Neural cell (in vitro differentiated cells): ENCODE data around the gene PSMA2. TPM values are rescaled to one million over a fixed set of nuclear protein-coding genes. Genes with fewer than 3 reads are reported as not detected.

Source experiments
- H2AFZ ChIP-seq: fragments of 200-600, 300-800 bp; sonication (generic), shearing (Covaris generic); 2 replicates; pipeline ENCODE4 v1.6.0; 2014; ENCODE audit warnings: low read depth, mild to moderate bottlenecking, antibody characterized with exemption, low read length, moderate library complexity
- H3F3A ChIP-seq: fragments of 200-600 bp; shearing (Covaris generic); 2 replicates; pipeline ENCODE4 v1.6.1; 2016; ENCODE audit warnings: mild to moderate bottlenecking, moderate library complexity, mixed read lengths, antibody characterized with exemption, low read length; ENCODE audit not compliant: insufficient read depth, poor library complexity, severe bottlenecking
- H3K27ac ChIP-seq: fragments of 200-600, 300-800 bp; sonication (generic), shearing (Covaris generic); 2 replicates; pipeline ENCODE4 v1.5.1; 2014; ENCODE audit warnings: mild to moderate bottlenecking, low read length, moderate library complexity
- H3K27me3 ChIP-seq: fragments of 300-800, 200-600 bp; sonication (generic), shearing (Covaris generic); 2 replicates; pipeline ENCODE4 v1.6.0; 2014; ENCODE audit warnings: mild to moderate bottlenecking, low read depth, low read length, moderate library complexity; ENCODE audit not compliant: insufficient read depth
- H3K36me3 ChIP-seq: fragments of 300-800, 200-600 bp; sonication (generic), shearing (Covaris generic); 2 replicates; pipeline ENCODE4 v1.5.1; 2014; ENCODE audit warnings: mild to moderate bottlenecking, antibody characterized with exemption, low read length, moderate library complexity; ENCODE audit not compliant: insufficient read depth
- H3K4me2 ChIP-seq: fragments of 300-800, 200-600 bp; sonication (generic), shearing (Covaris generic); 2 replicates; pipeline ENCODE4 v1.6.0; 2014; ENCODE audit warnings: mild to moderate bottlenecking, low read length
- H3K4me3 ChIP-seq: fragments of 300-800, 200-600 bp; sonication (generic), shearing (Covaris generic); 2 replicates; pipeline ENCODE4 v1.5.1; 2014; ENCODE audit warnings: mild to moderate bottlenecking, low read length, moderate library complexity
- H3K79me2 ChIP-seq: fragments of 200-600 bp; shearing (Covaris generic); replicated peaks from 2 replicates; pipeline ENCODE4 v1.6.0; 2014; ENCODE audit warnings: mild to moderate bottlenecking, low read length, moderate library complexity; ENCODE audit not compliant: insufficient read depth
- H3K9ac ChIP-seq: fragments of 300-800, 200-600 bp; sonication (generic), shearing (Covaris generic); 2 replicates; pipeline ENCODE4 v1.6.1; 2016; ENCODE audit warnings: mild to moderate bottlenecking, low read length, mixed read lengths
- H3K9me2 ChIP-seq: fragments of 200-600 bp; shearing (Covaris generic); 2 replicates; pipeline ENCODE4 v1.6.1; 2016; ENCODE audit warnings: mild to moderate bottlenecking, low read length, mixed read lengths; ENCODE audit not compliant: insufficient read depth
- H3K9me3 ChIP-seq: fragments of 200-600, 300-800 bp; sonication (generic), shearing (Covaris generic); 2 replicates; pipeline ENCODE4 v1.6.1; 2016; ENCODE audit warnings: mild to moderate bottlenecking, mixed run types, low read length, moderate library complexity, mixed read lengths
- H4K20me1 ChIP-seq: fragments of 200-600 bp; shearing (Covaris generic); 2 replicates; pipeline ENCODE4 v1.6.1; 2016; ENCODE audit warnings: mild to moderate bottlenecking, mixed run types; ENCODE audit not compliant: insufficient read depth
- CTCF ChIP-seq: fragments of 450-650 bp; IDR thresholded peaks from 2 replicates; pipeline ENCODE4 v1.5.1; 2014; ENCODE audit warnings: antibody characterized with exemption, mild to moderate bottlenecking, moderate library complexity; ENCODE audit not compliant: poor library complexity, severe bottlenecking
- EP300 ChIP-seq: fragments of 450-650 bp; conservative IDR thresholded peaks from 2 replicates; pipeline ENCODE4 v1.6.1; 2014; ENCODE audit warnings: antibody characterized with exemption, mild to moderate bottlenecking, moderate library complexity; ENCODE audit not compliant: poor library complexity, severe bottlenecking
- EZH2 ChIP-seq: fragments of 200-600, 300-800 bp; shearing (Covaris generic), sonication (generic); IDR thresholded peaks from 2 replicates; pipeline ENCODE4 v1.6.1; 2014; ENCODE audit warnings: antibody characterized with exemption, low read length, borderline replicate concordance, mild to moderate bottlenecking; ENCODE audit not compliant: insufficient read depth, poor library complexity, severe bottlenecking
- MXI1 ChIP-seq: fragments of 450-650 bp; conservative IDR thresholded peaks from 2 replicates; pipeline ENCODE4 v1.6.1; 2014; ENCODE audit warnings: antibody characterized with exemption, mild to moderate bottlenecking; ENCODE audit not compliant: poor library complexity, severe bottlenecking
- POLR2AphosphoS5 ChIP-seq: IDR thresholded peaks from 2 replicates; pipeline ENCODE4 v1.6.1; 2012
- RAD21 ChIP-seq: fragments of 450-650 bp; conservative IDR thresholded peaks from 2 replicates; pipeline ENCODE4 v1.6.1; 2014; ENCODE audit warnings: antibody characterized with exemption, mild to moderate bottlenecking, moderate library complexity
- SMC3 ChIP-seq: fragments of 450-650 bp; conservative IDR thresholded peaks from 2 replicates; pipeline ENCODE4 v1.6.1; 2014; ENCODE audit warnings: antibody characterized with exemption, mild to moderate bottlenecking, moderate library complexity; ENCODE audit not compliant: poor library complexity
- TAF1 ChIP-seq: IDR thresholded peaks from 2 replicates; pipeline ENCODE4 v1.6.1; 2012; ENCODE audit warnings: low read depth
- polyA plus RNA-seq: library from polyadenylated mRNA; depleted of rRNA; stranded (reverse); fragments of >200 nt; gene quantifications from 2 replicates; pipeline ENCODE4 v1.2.3, GENCODE V29; 2014
- TF ChIP-seq, protein P1 (sequence below): IDR thresholded peaks from 2 replicates; pipeline ENCODE4 v1.6.1; 2012; ENCODE audit warnings: borderline replicate concordance

The PSMA2 gene
- polyA plus RNA-seq, 1 donor from 2014 or later: 225 TPM

DNA sequence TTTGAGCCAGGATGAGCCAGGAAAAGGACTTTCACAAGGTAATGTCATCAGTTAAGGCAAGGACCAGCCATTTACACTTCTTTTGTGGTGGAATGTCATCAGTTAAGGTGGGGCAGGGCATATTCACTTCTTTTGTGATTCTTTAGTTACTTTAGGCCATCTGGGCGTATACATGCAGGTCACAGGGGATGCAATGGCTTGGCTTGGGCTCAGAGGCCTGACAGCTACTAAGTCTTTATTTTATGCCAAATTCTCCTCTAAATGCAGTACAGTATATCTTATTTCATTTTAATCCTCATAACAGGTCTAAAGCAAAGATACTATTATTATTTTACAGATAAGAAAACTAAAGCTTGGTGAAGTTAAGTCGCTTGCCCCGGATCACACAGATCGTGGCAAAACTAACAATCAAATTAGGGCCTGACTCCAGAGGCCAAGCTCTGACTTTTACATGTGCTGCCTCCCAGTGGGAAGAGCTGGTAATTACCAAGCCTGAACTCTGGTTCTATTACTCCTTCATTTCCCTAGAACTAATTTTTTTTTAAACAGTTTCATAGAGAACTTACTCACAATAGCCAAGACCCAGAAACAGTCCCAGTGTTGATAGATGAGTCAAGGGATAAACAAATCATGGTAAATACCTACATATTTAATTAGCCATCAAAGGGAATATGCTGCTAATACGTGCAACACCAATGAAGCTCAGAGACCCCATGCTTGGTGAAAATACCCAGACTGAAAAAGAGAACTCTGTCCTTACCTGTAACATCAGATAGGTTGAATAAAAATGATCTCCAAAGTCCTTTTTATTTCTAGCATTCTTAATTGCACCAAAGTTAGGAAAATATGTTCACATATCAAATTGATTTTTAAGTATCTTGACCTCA, 55.5 kb downstream of the PSMA2 start:
- H3K79me2 ChIP-seq: no peaks in the 10 kb centered on the region
- no peak overlapping the region for H3K27ac ChIP-seq
- TF ChIP-seq CTCF (peak; percentile 73), SMC3 (peak; percentile 83), POLR2AphosphoS5 (no peak), EP300 (no peak), RAD21 (peak; percentile 71)
- no peak overlapping the region for H3K4me2 ChIP-seq
- H4K20me1 ChIP-seq: no peaks in the 10 kb centered on the region
- no peaks in the 10 kb centered on the region for H3K36me3 ChIP-seq
- H3K9me3 ChIP-seq: no peaks in the 10 kb centered on the region
- no peaks in the 10 kb centered on the region for H3F3A ChIP-seq
- no peaks in the 10 kb centered on the region for H3K27me3 ChIP-seq
- H3K4me3 ChIP-seq: no peak overlapping the region
- no peak overlapping the region for H3K9ac ChIP-seq
- H2AFZ ChIP-seq: no peak overlapping the region
- H3K9me2 ChIP-seq: no peaks in the 10 kb centered on the region

GRCh38 chr7:42869131-42870020, 62.6 kb downstream of the PSMA2 start:
- Histone ChIP-seq H3K27me3 (no peaks in the 10 kb centered on the region), H3K9ac (no peak overlapping the region), H3K36me3 (no peaks in the 10 kb centered on the region), H3K9me3 (no peaks in the 10 kb centered on the region), H3F3A (no peaks in the 10 kb centered on the region), H3K4me2 (no peak overlapping the region), H3K9me2 (no peaks in the 10 kb centered on the region), H3K79me2 (no peaks in the 10 kb centered on the region), H3K27ac (no peak overlapping the region), H4K20me1 (no peaks in the 10 kb centered on the region), H2AFZ (no peak overlapping the region), H3K4me3 (no peak overlapping the region)
- no peak for TF ChIP-seq MXI1
- no peak for TF ChIP-seq SMC3

DNA sequence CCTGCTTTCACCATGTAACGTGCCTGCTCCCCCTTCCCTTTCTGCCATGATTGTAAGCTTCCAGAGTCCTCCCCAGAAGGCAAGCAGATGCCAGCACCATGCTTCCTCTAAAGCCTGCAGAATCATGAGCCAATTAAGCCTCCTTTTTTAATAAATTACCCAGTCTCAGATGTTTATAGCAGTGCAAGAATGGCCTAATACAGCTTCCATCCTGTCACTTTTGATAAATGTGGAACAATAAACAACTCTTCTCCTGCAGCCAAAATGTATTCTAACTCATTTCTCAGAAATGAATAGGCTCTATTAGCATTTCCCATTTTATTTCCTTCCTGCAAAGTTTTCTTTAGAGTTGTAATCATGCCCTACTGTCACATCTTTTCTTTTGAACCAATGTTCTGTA, 63.5 kb downstream of the PSMA2 start:
- H3K9me2 ChIP-seq: no peaks in the 10 kb centered on the region
- TF ChIP-seq EZH2 (no peak), CTCF (no peak), SMC3 (no peak), POLR2AphosphoS5 (no peak), RAD21 (no peak), TAF1 (no peak), EP300 (no peak), MXI1 (no peak)
- TF ChIP-seq, protein P1, sequence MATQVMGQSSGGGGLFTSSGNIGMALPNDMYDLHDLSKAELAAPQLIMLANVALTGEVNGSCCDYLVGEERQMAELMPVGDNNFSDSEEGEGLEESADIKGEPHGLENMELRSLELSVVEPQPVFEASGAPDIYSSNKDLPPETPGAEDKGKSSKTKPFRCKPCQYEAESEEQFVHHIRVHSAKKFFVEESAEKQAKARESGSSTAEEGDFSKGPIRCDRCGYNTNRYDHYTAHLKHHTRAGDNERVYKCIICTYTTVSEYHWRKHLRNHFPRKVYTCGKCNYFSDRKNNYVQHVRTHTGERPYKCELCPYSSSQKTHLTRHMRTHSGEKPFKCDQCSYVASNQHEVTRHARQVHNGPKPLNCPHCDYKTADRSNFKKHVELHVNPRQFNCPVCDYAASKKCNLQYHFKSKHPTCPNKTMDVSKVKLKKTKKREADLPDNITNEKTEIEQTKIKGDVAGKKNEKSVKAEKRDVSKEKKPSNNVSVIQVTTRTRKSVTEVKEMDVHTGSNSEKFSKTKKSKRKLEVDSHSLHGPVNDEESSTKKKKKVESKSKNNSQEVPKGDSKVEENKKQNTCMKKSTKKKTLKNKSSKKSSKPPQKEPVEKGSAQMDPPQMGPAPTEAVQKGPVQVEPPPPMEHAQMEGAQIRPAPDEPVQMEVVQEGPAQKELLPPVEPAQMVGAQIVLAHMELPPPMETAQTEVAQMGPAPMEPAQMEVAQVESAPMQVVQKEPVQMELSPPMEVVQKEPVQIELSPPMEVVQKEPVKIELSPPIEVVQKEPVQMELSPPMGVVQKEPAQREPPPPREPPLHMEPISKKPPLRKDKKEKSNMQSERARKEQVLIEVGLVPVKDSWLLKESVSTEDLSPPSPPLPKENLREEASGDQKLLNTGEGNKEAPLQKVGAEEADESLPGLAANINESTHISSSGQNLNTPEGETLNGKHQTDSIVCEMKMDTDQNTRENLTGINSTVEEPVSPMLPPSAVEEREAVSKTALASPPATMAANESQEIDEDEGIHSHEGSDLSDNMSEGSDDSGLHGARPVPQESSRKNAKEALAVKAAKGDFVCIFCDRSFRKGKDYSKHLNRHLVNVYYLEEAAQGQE: no peak
- no peaks in the 10 kb centered on the region for H3K36me3 ChIP-seq
- no peaks in the 10 kb centered on the region for H3K79me2 ChIP-seq
- H3F3A ChIP-seq: no peaks in the 10 kb centered on the region
- H3K9me3 ChIP-seq: no peaks in the 10 kb centered on the region
- H3K4me2 ChIP-seq: no peak overlapping the region
- H3K4me3 ChIP-seq: no peak overlapping the region
- H3K27ac ChIP-seq: no peak overlapping the region
- no peak overlapping the region for H3K9ac ChIP-seq
- no peaks in the 10 kb centered on the region for H4K20me1 ChIP-seq
- no peak overlapping the region for H2AFZ ChIP-seq
- H3K27me3 ChIP-seq: no peaks in the 10 kb centered on the region
